Type B pancreatic cell (in vitro differentiated cells): ENCODE measurements around the gene TTC1. TPM values are rescaled to one million over a fixed set of nuclear protein-coding genes. Genes with fewer than 3 reads are reported as not detected.
A peak's percentile ranks its signal among the peaks of the same experiment; 100 is the strongest.

Source experiments
- DNase-seq: peaks from one replicate; pipeline ENCODE4 v3.0.0; 2021; ENCODE audit warnings: mixed read lengths; ENCODE audit not compliant: unreplicated experiment; ENCODE audit errors: extremely low spot score
- H3K27ac Mint-ChIP-seq: 2 replicates; pipeline ENCODE4 v1.8.0; 2021; ENCODE audit warnings: mild to moderate bottlenecking, mixed read lengths
- H3K27me3 Mint-ChIP-seq: 2 replicates; pipeline ENCODE4 v1.8.0; 2021; ENCODE audit warnings: mixed read lengths
- H3K36me3 Mint-ChIP-seq: 2 replicates; pipeline ENCODE4 v1.8.0; 2021; ENCODE audit warnings: mixed read lengths
- H3K4me1 Mint-ChIP-seq: one replicate; pipeline ENCODE4 v1.8.0; 2021; ENCODE audit warnings: mixed read lengths; ENCODE audit not compliant: unreplicated experiment
- H3K4me3 Mint-ChIP-seq: 2 replicates; pipeline ENCODE4 v1.8.0; 2021; ENCODE audit warnings: mild to moderate bottlenecking, mixed read lengths
- H3K9me3 Mint-ChIP-seq: 2 replicates; pipeline ENCODE4 v1.8.0; 2021; ENCODE audit warnings: mixed read lengths
- total RNA-seq: library from RNA; stranded (reverse); gene quantifications from 2 replicates; pipeline ENCODE4 v1.2.1, GENCODE V29; 2021; ENCODE audit warnings: low replicate concordance
- TF ChIP-seq, protein P1 (sequence below): fragments of 200-600 bp; sonication (generic); conservative IDR thresholded peaks from 2 replicates; pipeline ENCODE4 v1.5.0; 2021; ENCODE audit warnings: antibody characterized with exemption, mild to moderate bottlenecking

TTC1 gene
- total RNA-seq, 1 donor from 2014 or later = 34.6 TPM

- Mint-ChIP-seq H3K9me3 (no peaks in the 10 kb centered on the region), H3K4me1 (no peaks in the 10 kb centered on the region), H3K27ac (no peak overlapping the region), H3K36me3 (no peaks in the 10 kb centered on the region), H3K4me3 (peak overlapping the region; percentile 80), H3K27me3 (peaks cover 81% of the 10 kb centered on the region)
- TF ChIP-seq, protein P1, sequence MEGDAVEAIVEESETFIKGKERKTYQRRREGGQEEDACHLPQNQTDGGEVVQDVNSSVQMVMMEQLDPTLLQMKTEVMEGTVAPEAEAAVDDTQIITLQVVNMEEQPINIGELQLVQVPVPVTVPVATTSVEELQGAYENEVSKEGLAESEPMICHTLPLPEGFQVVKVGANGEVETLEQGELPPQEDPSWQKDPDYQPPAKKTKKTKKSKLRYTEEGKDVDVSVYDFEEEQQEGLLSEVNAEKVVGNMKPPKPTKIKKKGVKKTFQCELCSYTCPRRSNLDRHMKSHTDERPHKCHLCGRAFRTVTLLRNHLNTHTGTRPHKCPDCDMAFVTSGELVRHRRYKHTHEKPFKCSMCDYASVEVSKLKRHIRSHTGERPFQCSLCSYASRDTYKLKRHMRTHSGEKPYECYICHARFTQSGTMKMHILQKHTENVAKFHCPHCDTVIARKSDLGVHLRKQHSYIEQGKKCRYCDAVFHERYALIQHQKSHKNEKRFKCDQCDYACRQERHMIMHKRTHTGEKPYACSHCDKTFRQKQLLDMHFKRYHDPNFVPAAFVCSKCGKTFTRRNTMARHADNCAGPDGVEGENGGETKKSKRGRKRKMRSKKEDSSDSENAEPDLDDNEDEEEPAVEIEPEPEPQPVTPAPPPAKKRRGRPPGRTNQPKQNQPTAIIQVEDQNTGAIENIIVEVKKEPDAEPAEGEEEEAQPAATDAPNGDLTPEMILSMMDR = no peak
- DNase-seq = no peak
Observed at GRCh38 chr5:159972538-159973362, 36.2 kb upstream of the TTC1 start.

- TF ChIP-seq, protein P1 = no peak
- Mint-ChIP-seq H3K27me3 (peaks cover 82% of the 10 kb centered on the region), H3K4me1 (no peaks in the 10 kb centered on the region), H3K9me3 (no peaks in the 10 kb centered on the region), H3K27ac (no peak overlapping the region), H3K4me3 (no peak overlapping the region), H3K36me3 (no peaks in the 10 kb centered on the region)
- DNase-seq = no peak
Observed at GRCh38 chr5:159975462-159976019, 33.4 kb upstream of the TTC1 start.

DNA sequence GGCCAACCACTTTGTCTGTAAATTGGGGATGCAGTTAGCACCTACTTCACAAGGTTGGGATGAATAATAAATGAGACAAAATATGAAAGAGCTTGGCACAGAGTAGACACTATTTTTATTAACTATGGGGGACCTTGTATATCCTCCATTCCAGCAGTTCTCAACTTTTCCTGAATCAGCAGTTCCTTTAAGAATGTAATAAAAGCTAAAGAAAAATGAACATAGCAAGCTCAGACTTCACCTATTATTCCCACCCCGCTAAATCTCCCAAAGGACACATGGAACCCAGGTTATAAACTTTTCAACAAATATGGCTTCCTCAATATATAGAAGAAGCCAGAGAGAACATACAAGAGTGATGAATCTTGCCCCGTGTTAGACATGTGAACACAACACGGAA is 32.0 kb upstream of the TTC1 start:
- H3K4me1 Mint-ChIP-seq = no peaks in the 10 kb centered on the region
- H3K36me3 Mint-ChIP-seq = no peaks in the 10 kb centered on the region
- H3K9me3 Mint-ChIP-seq = no peaks in the 10 kb centered on the region
- DNase-seq = no peak
- no peak overlapping the region for H3K4me3 Mint-ChIP-seq
- no peak overlapping the region for H3K27ac Mint-ChIP-seq
- peaks cover 79% of the 10 kb centered on the region for H3K27me3 Mint-ChIP-seq
- TF ChIP-seq, protein P1 = no peak

- H3K27me3 Mint-ChIP-seq = peaks cover 84% of the 10 kb centered on the region
- TF ChIP-seq, protein P1 = no peak
- no peak for DNase-seq
- no peaks in the 10 kb centered on the region for H3K9me3 Mint-ChIP-seq
- H3K4me1 Mint-ChIP-seq = no peaks in the 10 kb centered on the region
- no peaks in the 10 kb centered on the region for H3K36me3 Mint-ChIP-seq
- no peak overlapping the region for H3K27ac Mint-ChIP-seq
- no peak overlapping the region for H3K4me3 Mint-ChIP-seq
Observed at GRCh38 chr5:159978358-159978757, 30.6 kb upstream of the TTC1 start.

GRCh38 chr5:159982421-159983173 is 26.3 kb upstream of the TTC1 start:
- H3K4me1 Mint-ChIP-seq = no peaks in the 10 kb centered on the region
- no peak overlapping the region for H3K27ac Mint-ChIP-seq
- TF ChIP-seq, protein P1 = no peak
- peaks cover 90% of the 10 kb centered on the region for H3K27me3 Mint-ChIP-seq
- no peak for DNase-seq
- H3K9me3 Mint-ChIP-seq = no peaks in the 10 kb centered on the region
- no peaks in the 10 kb centered on the region for H3K36me3 Mint-ChIP-seq
- no peak overlapping the region for H3K4me3 Mint-ChIP-seq
